HepG2 (cell line): ENCODE results near the gene PFKM.

Experiments
- FOSL2 ChIP-seq: sonication (generic); formaldehyde crosslinking; IDR thresholded peaks from 2 replicates; pipeline ENCODE4 v1.4.0; 2020; ENCODE audit warnings: missing genetic modification reagents
- FOXA1 ChIP-seq, 2 experiments: fragments of 450-650 bp in 1 of 2; sonication (generic) in 1 of 2; formaldehyde crosslinking in 1 of 2; IDR thresholded peaks; 2 replicates each; pipeline versions ENCODE4 v1.4.0 to v1.6.1; 2016 to 2020; ENCODE audit warnings: missing genetic modification reagents in 1 of 2
- FOXM1 ChIP-seq: sonication (generic); formaldehyde crosslinking; IDR thresholded peaks from 2 replicates; pipeline ENCODE4 v1.5.0; 2020; ENCODE audit warnings: missing genetic modification reagents
- GABPA ChIP-seq, 2 experiments: IDR thresholded peaks; 2 replicates each; pipeline ENCODE4 v1.6.1; 2011 to 2016; ENCODE audit warnings: low read depth in 2 of 2, low read length in 1 of 2, missing biosample characterization in 1 of 2, missing genetic modification characterization in 1 of 2
- POLR2A ChIP-seq, 2 experiments: IDR thresholded peaks; 2 replicates each; pipeline ENCODE4 v1.6.1; 2011; ENCODE audit warnings: low read depth in 2 of 2, low read length in 2 of 2, mild to moderate bottlenecking in 1 of 2, moderate library complexity in 1 of 2; ENCODE audit not compliant: insufficient read depth in 1 of 2
- POLR2AphosphoS5 ChIP-seq: IDR thresholded peaks from 2 replicates; pipeline ENCODE4 v1.6.1; 2012; ENCODE audit warnings: low read depth, low read length
- TCF7 ChIP-seq: sonication (generic); IDR thresholded peaks from 2 replicates; pipeline ENCODE4 v1.6.1; 2016; ENCODE audit warnings: antibody characterized with exemption, low read depth
- ZNF343 ChIP-seq: sonication (generic); formaldehyde crosslinking; IDR thresholded peaks from 2 replicates; pipeline ENCODE4 v1.4.0; 2020; ENCODE audit warnings: mild to moderate bottlenecking, missing genetic modification reagents
- TF ChIP-seq, protein P1 (sequence below): IDR thresholded peaks from 2 replicates; pipeline ENCODE4 v1.6.1; 2012; ENCODE audit warnings: low read length, improper control_type of control experiment
- TF ChIP-seq, protein P2 (sequence below): sonication (generic); formaldehyde crosslinking; IDR thresholded peaks from 2 replicates; pipeline ENCODE4 v1.5.0; 2020; ENCODE audit warnings: mild to moderate bottlenecking, missing genetic modification reagents, moderate library complexity

DNA sequence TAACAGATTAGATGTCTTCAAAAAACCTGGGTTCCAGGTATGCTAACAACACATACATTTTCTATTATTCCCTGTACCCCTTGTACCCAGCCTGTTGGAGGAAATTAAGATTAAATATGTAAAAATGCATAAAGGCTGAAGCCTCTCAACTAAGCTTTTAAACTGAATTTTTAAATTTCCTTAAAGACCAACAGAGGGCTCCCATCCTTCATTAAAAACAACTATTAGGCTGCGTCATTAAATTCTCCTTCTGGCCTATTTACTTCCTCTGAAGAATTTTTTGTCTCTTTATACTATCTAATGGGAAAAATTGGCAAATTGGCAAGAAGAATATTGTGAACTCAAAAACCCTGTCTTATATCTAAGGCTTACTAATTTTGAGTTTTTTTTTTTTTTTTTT is 35.1 kb upstream of the PFKM start:
- TF ChIP-seq, protein P1, sequence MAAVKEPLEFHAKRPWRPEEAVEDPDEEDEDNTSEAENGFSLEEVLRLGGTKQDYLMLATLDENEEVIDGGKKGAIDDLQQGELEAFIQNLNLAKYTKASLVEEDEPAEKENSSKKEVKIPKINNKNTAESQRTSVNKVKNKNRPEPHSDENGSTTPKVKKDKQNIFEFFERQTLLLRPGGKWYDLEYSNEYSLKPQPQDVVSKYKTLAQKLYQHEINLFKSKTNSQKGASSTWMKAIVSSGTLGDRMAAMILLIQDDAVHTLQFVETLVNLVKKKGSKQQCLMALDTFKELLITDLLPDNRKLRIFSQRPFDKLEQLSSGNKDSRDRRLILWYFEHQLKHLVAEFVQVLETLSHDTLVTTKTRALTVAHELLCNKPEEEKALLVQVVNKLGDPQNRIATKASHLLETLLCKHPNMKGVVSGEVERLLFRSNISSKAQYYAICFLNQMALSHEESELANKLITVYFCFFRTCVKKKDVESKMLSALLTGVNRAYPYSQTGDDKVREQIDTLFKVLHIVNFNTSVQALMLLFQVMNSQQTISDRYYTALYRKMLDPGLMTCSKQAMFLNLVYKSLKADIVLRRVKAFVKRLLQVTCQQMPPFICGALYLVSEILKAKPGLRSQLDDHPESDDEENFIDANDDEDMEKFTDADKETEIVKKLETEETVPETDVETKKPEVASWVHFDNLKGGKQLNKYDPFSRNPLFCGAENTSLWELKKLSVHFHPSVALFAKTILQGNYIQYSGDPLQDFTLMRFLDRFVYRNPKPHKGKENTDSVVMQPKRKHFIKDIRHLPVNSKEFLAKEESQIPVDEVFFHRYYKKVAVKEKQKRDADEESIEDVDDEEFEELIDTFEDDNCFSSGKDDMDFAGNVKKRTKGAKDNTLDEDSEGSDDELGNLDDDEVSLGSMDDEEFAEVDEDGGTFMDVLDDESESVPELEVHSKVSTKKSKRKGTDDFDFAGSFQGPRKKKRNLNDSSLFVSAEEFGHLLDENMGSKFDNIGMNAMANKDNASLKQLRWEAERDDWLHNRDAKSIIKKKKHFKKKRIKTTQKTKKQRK = no peak
- no peak for TF ChIP-seq POLR2AphosphoS5
- TF ChIP-seq FOSL2 (CRISPR knock-in tag) = no peak
- no peak for TF ChIP-seq FOXM1 (CRISPR knock-in tag)
- no peak for TF ChIP-seq TCF7
- TF ChIP-seq, protein P2, sequence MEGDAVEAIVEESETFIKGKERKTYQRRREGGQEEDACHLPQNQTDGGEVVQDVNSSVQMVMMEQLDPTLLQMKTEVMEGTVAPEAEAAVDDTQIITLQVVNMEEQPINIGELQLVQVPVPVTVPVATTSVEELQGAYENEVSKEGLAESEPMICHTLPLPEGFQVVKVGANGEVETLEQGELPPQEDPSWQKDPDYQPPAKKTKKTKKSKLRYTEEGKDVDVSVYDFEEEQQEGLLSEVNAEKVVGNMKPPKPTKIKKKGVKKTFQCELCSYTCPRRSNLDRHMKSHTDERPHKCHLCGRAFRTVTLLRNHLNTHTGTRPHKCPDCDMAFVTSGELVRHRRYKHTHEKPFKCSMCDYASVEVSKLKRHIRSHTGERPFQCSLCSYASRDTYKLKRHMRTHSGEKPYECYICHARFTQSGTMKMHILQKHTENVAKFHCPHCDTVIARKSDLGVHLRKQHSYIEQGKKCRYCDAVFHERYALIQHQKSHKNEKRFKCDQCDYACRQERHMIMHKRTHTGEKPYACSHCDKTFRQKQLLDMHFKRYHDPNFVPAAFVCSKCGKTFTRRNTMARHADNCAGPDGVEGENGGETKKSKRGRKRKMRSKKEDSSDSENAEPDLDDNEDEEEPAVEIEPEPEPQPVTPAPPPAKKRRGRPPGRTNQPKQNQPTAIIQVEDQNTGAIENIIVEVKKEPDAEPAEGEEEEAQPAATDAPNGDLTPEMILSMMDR = no peak
- no peak for TF ChIP-seq GABPA (IDR thresholded peaks at IDR 0.05; ENCODE audit: low read depth, low read length)
- no peak for TF ChIP-seq GABPA (CRISPR knock-in tag; IDR thresholded peaks at IDR 0.05; ENCODE audit: low read depth)
- TF ChIP-seq POLR2A (IDR thresholded peaks at IDR 0.05; ENCODE audit: insufficient read depth in 1 of 2, low read depth in 2 of 2, low read length in 2 of 2) = no peak
- TF ChIP-seq FOXA1 (IDR thresholded peaks at IDR 0.05) = no peak
- TF ChIP-seq FOXA1 (CRISPR knock-in tag; IDR thresholded peaks at IDR 0.05) = no peak
- no peak for TF ChIP-seq ZNF343 (CRISPR knock-in tag)
